GM12878 (cell line): ENCODE measurements around the gene BRD2. TPM values are rescaled to one million over a fixed set of nuclear protein-coding genes. Genes with fewer than 3 reads are reported as not detected.

Experiments used
- ATF7 ChIP-seq: fragments of 450-650 bp; IDR thresholded peaks from 2 replicates; pipeline ENCODE4 v1.6.1; 2016; ENCODE audit warnings: low read depth, mild to moderate bottlenecking
- CBFB ChIP-seq: IDR thresholded peaks from 2 replicates; pipeline ENCODE4 v1.6.1; 2016; ENCODE audit warnings: antibody characterized with exemption, low read depth
- ETV6 ChIP-seq, 2 experiments: fragments of 450-650 bp in 1 of 2; IDR thresholded peaks in 1 of 2; conservative IDR thresholded peaks in 1 of 2; 2 replicates each; pipeline ENCODE4 v1.6.1; 2014; ENCODE audit warnings: antibody characterized with exemption in 1 of 2, borderline replicate concordance in 1 of 2, low read depth in 1 of 2, mild to moderate bottlenecking in 1 of 2, moderate library complexity in 1 of 2
- IKZF1 ChIP-seq: fragments of 450-650 bp; conservative IDR thresholded peaks from 2 replicates; pipeline ENCODE4 v1.6.1; 2017; ENCODE audit warnings: antibody characterized with exemption, mild to moderate bottlenecking
- IKZF2 ChIP-seq, 2 experiments: fragments of 450-650 bp; IDR thresholded peaks; 2 replicates each; pipeline ENCODE4 v1.6.1; 2017; ENCODE audit warnings: mild to moderate bottlenecking in 2 of 2, moderate library complexity in 2 of 2
- KDM1A ChIP-seq: fragments of 200-600 bp; sonication (generic); IDR thresholded peaks from 2 replicates; pipeline ENCODE4 v1.6.1; 2016; ENCODE audit warnings: borderline replicate concordance
- MEF2B ChIP-seq: fragments of 450-650 bp; IDR thresholded peaks from 2 replicates; pipeline ENCODE4 v1.6.1; 2018; ENCODE audit warnings: mild to moderate bottlenecking, moderate library complexity; ENCODE audit not compliant: partially characterized antibody, poor library complexity, severe bottlenecking
- MTA2 ChIP-seq: fragments of 450-650 bp; IDR thresholded peaks from 2 replicates; pipeline ENCODE4 v1.6.1; 2016; ENCODE audit warnings: low read depth, mild to moderate bottlenecking, moderate library complexity
- MYC ChIP-seq: IDR thresholded peaks from 2 replicates; pipeline ENCODE4 v1.6.1; 2011; ENCODE audit warnings: mild to moderate bottlenecking, low read length, moderate library complexity, inconsistent platforms; ENCODE audit not compliant: insufficient read depth, insufficient replicate concordance, insufficient read length, severe bottlenecking
- NFXL1 ChIP-seq: fragments of 450-650 bp; IDR thresholded peaks from 2 replicates; pipeline ENCODE4 v1.6.1; 2017; ENCODE audit warnings: antibody characterized with exemption, mild to moderate bottlenecking, borderline replicate concordance
- NR2C2 ChIP-seq: IDR thresholded peaks from 2 replicates; pipeline ENCODE4 v1.6.1; 2011; ENCODE audit warnings: borderline replicate concordance, low read depth; ENCODE audit not compliant: control insufficient read depth, insufficient read length
- NR2F1 ChIP-seq: fragments of 450-650 bp; conservative IDR thresholded peaks from 2 replicates; pipeline ENCODE4 v1.6.1; 2017; ENCODE audit warnings: mild to moderate bottlenecking
- SMAD1 ChIP-seq: fragments of 450-650 bp; IDR thresholded peaks from 2 replicates; pipeline ENCODE4 v1.6.1; 2018; ENCODE audit warnings: mild to moderate bottlenecking, low read depth; ENCODE audit not compliant: partially characterized antibody
- SMARCA5 ChIP-seq: fragments of 450-650 bp; IDR thresholded peaks from 2 replicates; pipeline ENCODE4 v1.6.1; 2017; ENCODE audit warnings: mild to moderate bottlenecking
- ZNF207 ChIP-seq: fragments of 450-650 bp; IDR thresholded peaks from 2 replicates; pipeline ENCODE4 v1.6.1; 2014; ENCODE audit warnings: antibody characterized with exemption, mild to moderate bottlenecking, borderline replicate concordance
- polyA plus RNA-seq, 11 experiments: library from polyadenylated mRNA; depleted of rRNA in 4 of 11; unstranded in 6 of 11; stranded (reverse) in 5 of 11; fragments of >200 nt; fragmentation: Nextera tagmentation in 4 of 11; fragmentation: Illumina TruSeq in 1 of 11; extraction: Ambion mirVana in 4 of 11; extraction: Trizol in 1 of 11; gene quantifications; 1 replicate in 1 of 11; 2 replicates in 10 of 11; pipeline versions ENCODE4 v1.2.1 to v1.2.3, GENCODE V29; 2011 to 2016; ENCODE audit warnings: inconsistent platforms in 2 of 11, missing spikeins in 2 of 11, low read depth in 1 of 11
- total RNA-seq, 4 experiments: library from RNA; depleted of rRNA in 3 of 4; stranded (reverse); fragments of >200 nt in 3 of 4; fragmentation: Illumina TruSeq in 1 of 4; extraction: Trizol in 1 of 4; gene quantifications; 2 replicates each; pipeline versions ENCODE4 v1.2.1 to v1.2.3, GENCODE V29; 2013 to 2021
- TF ChIP-seq, protein P1 (sequence below): fragments of 450-650 bp; formaldehyde crosslinking; IDR thresholded peaks from 2 replicates; pipeline ENCODE4 v1.5.0; 2022; ENCODE audit warnings: mild to moderate bottlenecking, missing genetic modification characterization
- TF ChIP-seq, protein P2 (sequence below): fragments of 450-650 bp; IDR thresholded peaks from 2 replicates; pipeline ENCODE4 v1.6.1; 2017; ENCODE audit warnings: mild to moderate bottlenecking, moderate library complexity
- TF ChIP-seq, protein P3 (sequence below): fragments of 150-350 bp; IDR thresholded peaks from 2 replicates; pipeline ENCODE4 v1.6.1; 2016; ENCODE audit warnings: low read depth, low read length

The BRD2 gene
- total and polyA plus RNA-seq, 10 of the 15 experiments (the other 5 are each of a cell fraction or from before 2014, with no cell fraction given) = 32.2 to 239 (median 139) TPM

DNA sequence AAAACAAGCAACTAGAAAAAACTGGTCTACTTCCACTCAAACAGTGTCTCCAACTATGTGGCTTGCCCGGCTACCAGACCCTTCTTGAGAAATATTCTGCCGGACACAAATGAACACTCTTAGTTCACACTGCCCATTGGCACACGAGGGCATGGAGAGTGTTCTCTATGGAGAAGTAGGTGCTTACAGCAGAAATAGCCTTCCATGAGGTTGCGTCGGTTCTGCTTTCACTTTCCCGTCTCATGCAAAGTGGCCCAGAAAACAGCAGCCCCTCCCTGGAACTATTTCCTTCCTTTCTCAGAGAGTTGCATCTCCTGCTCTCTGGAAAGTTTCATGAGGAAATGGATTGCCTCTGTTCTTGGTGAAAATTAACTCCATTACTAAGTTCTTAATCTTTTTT lies 50.5 kb downstream of the BRD2 start (continued):
- TF ChIP-seq NR2C2 (no peak), ETV6 (conservative IDR thresholded peaks at IDR 0.05 in 1 of 2, IDR thresholded peaks at IDR 0.05 in 1 of 2; ENCODE audit: borderline replicate concordance in 1 of 2, low read depth in 1 of 2) (peak in 1 of 2 experiments; percentile 82; a peak in 2 of 4 replicates), SMARCA5 (no peak), MEF2B (no peak), MTA2 (peak; percentile 20; the same call in 1 of the 2 replicates), NFXL1 (no peak), KDM1A (no peak), MYC (no peak), CBFB (no peak), IKZF1 (peak; percentile 81), IKZF2 (IDR thresholded peaks at IDR 0.05) (peak; percentile 78 to 79), ATF7 (no peak; the same call in 1 of the 2 replicates), SMAD1 (no peak), ZNF207 (no peak), NR2F1 (no peak)
- TF ChIP-seq, protein P1, sequence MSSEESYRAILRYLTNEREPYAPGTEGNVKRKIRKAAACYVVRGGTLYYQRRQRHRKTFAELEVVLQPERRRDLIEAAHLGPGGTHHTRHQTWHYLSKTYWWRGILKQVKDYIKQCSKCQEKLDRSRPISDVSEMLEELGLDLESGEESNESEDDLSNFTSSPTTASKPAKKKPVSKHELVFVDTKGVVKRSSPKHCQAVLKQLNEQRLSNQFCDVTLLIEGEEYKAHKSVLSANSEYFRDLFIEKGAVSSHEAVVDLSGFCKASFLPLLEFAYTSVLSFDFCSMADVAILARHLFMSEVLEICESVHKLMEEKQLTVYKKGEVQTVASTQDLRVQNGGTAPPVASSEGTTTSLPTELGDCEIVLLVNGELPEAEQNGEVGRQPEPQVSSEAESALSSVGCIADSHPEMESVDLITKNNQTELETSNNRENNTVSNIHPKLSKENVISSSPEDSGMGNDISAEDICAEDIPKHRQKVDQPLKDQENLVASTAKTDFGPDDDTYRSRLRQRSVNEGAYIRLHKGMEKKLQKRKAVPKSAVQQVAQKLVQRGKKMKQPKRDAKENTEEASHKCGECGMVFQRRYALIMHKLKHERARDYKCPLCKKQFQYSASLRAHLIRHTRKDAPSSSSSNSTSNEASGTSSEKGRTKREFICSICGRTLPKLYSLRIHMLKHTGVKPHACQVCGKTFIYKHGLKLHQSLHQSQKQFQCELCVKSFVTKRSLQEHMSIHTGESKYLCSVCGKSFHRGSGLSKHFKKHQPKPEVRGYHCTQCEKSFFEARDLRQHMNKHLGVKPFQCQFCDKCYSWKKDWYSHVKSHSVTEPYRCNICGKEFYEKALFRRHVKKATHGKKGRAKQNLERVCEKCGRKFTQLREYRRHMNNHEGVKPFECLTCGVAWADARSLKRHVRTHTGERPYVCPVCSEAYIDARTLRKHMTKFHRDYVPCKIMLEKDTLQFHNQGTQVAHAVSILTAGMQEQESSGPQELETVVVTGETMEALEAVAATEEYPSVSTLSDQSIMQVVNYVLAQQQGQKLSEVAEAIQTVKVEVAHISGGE (CRISPR knock-in tag) = no peak
- TF ChIP-seq, protein P2, sequence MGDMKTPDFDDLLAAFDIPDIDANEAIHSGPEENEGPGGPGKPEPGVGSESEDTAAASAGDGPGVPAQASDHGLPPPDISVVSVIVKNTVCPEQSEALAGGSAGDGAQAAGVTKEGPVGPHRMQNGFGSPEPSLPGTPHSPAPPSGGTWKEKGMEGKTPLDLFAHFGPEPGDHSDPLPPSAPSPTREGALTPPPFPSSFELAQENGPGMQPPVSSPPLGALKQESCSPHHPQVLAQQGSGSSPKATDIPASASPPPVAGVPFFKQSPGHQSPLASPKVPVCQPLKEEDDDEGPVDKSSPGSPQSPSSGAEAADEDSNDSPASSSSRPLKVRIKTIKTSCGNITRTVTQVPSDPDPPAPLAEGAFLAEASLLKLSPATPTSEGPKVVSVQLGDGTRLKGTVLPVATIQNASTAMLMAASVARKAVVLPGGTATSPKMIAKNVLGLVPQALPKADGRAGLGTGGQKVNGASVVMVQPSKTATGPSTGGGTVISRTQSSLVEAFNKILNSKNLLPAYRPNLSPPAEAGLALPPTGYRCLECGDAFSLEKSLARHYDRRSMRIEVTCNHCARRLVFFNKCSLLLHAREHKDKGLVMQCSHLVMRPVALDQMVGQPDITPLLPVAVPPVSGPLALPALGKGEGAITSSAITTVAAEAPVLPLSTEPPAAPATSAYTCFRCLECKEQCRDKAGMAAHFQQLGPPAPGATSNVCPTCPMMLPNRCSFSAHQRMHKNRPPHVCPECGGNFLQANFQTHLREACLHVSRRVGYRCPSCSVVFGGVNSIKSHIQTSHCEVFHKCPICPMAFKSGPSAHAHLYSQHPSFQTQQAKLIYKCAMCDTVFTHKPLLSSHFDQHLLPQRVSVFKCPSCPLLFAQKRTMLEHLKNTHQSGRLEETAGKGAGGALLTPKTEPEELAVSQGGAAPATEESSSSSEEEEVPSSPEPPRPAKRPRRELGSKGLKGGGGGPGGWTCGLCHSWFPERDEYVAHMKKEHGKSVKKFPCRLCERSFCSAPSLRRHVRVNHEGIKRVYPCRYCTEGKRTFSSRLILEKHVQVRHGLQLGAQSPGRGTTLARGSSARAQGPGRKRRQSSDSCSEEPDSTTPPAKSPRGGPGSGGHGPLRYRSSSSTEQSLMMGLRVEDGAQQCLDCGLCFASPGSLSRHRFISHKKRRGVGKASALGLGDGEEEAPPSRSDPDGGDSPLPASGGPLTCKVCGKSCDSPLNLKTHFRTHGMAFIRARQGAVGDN = peak; percentile 71
- TF ChIP-seq, protein P3, sequence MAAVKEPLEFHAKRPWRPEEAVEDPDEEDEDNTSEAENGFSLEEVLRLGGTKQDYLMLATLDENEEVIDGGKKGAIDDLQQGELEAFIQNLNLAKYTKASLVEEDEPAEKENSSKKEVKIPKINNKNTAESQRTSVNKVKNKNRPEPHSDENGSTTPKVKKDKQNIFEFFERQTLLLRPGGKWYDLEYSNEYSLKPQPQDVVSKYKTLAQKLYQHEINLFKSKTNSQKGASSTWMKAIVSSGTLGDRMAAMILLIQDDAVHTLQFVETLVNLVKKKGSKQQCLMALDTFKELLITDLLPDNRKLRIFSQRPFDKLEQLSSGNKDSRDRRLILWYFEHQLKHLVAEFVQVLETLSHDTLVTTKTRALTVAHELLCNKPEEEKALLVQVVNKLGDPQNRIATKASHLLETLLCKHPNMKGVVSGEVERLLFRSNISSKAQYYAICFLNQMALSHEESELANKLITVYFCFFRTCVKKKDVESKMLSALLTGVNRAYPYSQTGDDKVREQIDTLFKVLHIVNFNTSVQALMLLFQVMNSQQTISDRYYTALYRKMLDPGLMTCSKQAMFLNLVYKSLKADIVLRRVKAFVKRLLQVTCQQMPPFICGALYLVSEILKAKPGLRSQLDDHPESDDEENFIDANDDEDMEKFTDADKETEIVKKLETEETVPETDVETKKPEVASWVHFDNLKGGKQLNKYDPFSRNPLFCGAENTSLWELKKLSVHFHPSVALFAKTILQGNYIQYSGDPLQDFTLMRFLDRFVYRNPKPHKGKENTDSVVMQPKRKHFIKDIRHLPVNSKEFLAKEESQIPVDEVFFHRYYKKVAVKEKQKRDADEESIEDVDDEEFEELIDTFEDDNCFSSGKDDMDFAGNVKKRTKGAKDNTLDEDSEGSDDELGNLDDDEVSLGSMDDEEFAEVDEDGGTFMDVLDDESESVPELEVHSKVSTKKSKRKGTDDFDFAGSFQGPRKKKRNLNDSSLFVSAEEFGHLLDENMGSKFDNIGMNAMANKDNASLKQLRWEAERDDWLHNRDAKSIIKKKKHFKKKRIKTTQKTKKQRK = no peak
